Inferior parietal cortex (tissue), 1 donor: ENCODE measurements around the gene C22orf42.
"Not testable (repeated sequence)": the region's sequence is repeated elsewhere in the genome, so short reads cannot be mapped to it uniquely, and the experiment has no call there.

Source experiments
- DNase-seq: peaks from one replicate; pipeline ENCODE4 v3.0.0-alpha.2; 2016; ENCODE audit errors: extremely low spot score

The C22orf42 gene, protein sequence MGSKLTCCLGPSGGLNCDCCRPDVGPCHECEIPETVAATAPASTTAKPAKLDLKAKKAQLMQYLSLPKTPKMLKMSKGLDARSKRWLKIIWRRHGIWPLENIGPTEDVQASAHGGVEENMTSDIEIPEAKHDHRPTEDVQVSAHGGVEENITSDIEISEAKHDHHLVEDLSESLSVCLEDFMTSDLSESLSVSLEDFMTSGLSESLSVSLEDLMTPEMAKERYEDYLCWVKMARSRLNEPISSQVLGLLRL

DNA sequence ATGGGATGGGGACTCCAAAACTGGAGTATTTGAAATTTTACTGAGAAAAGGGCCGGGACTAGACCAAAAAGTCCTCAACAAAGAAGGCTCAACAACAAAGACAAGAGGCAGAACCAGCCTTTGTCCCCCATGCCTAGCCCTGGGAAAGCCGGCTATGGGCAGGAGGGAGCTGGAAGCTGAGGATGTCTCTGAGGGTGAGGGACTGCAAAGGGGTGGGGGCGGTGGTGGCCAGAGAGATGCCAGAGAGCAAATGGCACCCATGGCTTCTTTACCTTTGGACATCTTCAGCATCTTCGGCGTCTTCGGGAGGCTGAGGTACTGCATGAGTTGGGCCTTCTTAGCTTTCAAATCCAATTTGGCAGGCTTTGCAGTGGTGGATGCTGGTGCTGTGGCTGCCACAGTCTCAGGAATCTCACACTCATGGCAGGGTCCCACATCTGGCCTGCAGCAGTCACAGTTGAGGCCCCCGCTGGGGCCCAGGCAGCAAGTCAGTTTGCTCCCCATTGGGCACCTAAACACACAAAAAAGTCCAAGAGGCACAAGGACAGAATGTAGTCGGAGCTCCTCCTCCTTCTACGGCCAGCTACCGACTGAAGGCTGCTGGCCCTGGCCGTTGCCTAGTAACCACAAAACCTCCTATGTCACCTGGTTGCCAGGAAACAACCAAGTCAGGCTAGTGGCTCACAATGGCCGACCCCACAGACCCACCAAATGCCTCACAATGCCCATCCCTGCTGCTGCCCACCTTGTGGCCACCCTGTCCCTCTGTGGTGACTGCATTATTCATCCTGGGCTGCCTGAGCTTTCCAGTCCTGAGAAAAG is at the start of gene C22orf42:
TSS of gene C22orf42 (minus strand) at position 592 of the 822 bp plus-strand sequence. CDS start at position 504, 88 bp downstream.
- DNase-seq: no peak

DNA sequence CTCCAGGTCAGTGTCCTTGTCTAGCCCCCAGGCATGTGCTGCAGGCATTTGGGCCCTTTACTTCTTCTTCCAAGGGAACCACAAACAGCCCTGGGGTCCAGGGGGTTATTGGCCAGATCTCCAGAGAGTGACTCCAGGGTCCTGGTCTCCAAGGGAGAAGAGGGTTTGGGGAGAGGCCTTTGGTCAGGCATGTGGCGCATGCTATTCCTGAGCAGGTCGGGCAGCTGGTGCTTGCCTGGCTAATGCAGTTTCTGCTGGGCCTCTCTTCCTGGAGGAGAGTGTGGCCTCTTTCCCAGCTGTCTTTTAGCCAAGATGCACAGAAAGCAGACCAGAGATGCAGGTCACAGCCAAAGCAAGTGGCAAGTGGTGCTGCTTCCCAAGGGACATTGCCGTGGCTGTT is 49.6 kb upstream of the C22orf42 start:
- no peak for DNase-seq

DNA sequence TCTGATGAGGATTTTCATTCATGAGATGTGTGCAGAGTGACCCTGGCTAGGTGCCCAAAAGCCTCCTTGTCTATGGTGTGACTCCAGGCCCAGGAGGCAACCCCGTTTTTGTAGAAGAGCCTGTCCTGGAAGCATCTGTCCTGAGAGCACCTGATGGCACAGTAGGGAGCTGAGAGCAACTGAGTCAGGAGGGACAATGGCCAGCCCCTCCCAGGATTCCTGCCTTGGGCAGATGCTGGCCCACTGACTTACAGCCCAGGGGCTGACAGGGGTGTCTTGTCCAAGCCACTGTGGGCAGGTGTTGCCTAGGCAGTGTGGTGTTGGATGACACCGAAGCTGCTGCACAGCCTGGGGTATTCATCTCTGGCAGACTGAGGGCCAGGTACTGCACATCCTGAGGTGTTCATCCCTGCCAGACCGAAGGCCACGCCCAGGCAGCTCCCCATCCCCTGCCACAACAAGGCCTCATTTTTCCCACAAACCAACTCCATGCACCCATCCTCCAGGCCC is 48.9 kb upstream of the C22orf42 start:
- no peak for DNase-seq

DNA sequence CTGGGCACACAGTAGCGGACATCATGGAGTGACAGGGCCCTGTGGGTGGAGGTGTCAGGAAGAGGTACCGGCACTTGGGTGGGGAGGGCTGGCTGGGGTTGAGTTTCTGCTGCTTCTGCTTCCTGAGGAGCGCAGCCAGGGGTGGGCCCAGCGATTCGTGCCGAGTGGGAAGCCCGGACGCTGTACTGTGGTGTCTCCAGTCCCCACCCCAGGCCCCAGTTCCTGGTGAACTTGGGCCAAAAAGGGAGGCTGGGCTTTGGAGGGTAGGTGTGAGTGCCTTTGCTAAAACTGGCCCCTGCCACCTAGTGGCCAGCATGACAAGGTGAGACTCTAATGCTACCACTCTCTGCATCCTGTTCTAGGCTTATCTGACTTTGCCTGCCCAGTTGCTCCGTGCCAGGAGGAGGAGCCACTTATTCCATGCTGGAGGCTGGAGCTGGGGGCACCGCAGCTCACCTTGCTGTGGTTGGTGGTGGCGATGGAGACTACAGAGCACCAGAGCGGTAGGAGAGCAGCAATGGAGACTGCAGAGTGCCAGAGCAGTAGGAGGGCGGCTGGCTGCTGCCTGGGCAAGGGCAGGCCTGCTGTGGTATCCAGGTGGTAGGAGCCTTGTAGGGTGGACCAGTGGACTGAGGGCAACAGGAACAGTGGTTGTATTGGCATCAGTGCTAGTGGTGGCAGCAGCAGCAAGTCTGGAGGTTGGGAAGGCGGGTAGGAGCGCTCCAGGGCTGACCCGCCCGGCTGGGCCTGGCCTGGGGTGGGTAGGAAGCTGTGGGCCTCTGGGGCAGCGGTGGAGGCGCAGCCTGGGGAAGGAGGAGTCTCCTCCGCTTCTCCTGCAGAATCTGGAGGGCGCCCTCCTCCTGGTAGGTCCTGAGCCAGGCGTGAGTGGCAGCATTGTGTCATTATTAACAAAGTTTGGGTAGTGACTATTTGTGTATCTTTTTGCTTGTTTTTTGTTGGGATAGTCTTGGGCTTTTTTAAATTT is 48.0 kb upstream of the C22orf42 start:
- DNase-seq: no peak

DNA sequence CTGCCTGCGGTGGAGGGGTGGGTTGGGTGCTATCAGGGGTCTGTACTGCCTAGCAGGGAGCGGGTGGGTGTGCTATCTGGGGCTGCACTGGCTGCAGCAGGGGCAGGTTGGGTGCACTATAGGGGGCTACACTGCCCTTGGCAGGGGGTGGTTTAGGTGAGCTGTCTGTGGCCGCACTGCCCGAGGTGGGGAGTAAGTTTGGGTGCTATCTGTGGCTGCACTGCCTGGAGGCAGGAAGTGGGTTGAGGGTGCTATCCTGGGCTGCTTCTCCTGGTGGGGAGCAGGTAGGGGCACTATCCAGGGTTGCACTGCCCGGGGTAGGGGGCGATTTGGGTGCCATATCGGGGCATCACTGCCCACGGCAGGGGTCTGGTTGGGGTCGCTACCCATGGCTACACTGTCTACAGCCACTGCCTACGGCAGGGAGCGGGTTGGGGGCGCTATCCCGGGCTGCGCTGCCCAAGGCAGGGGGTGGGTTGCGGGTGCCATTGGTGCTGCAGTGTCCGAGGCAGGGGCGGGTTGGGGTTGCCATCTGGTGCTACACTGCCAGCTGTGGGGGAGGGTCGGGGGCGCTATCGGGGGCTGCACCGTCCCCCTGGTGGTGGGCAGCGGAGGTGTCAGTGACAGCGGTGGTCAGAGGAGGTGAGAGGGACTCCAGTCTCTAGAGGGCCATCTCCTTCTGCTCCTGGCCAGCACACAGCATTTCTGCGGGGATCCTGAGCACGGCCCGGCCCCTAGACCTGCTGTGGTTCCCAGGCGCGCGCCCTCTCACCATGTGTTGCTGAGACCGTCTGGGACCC is 47.1 kb upstream of the C22orf42 start:
- DNase-seq: no peak

DNA sequence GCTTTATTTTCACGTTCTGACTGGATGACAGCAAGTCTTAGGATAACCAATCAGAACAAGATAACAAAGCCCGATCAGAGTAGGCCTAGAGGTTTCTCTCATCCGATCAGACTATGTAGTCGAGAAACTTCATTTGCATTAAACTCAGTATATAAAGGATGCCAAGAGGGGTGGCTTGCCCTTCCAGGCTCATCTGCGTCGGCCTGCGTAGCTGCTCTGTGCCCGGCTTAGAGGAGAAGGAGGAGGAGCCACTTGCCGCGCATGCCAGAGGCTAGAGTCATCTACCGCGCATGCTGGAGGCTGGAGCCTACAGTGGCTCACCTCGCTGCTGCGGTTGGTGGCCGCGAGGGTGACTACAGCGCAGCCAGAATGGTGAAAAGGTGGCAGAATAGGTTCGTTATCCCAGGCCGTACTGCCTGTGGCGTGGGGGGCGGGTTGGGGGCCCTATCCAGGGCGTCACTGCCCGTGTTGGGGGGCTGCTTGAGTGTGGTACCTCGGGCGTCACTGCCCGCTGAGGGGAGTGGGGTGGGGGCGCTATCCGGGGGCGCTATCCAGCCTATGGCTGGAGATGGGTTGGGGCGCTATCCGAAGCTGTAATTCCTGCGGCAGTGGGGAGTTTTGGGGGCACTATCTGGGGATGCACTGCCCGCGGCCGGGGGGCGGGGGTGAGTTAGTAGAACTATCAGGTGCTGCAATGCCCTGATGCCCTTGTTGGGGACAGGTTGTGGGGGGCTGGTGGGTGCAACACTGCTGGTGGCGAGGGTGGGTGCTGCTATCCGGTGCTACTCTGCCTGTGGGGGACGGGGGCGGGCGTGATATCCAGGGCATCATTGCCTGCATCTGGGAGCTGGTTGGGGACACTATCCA is 46.0 kb upstream of the C22orf42 start, which contains the start of gene RFPL2:
TSS of gene RFPL2 (minus strand) at position 218 of the 867 bp plus-strand sequence. CDS start 2,622 bp downstream, outside the sequence.
- peak; percentile 38 for DNase-seq

DNA sequence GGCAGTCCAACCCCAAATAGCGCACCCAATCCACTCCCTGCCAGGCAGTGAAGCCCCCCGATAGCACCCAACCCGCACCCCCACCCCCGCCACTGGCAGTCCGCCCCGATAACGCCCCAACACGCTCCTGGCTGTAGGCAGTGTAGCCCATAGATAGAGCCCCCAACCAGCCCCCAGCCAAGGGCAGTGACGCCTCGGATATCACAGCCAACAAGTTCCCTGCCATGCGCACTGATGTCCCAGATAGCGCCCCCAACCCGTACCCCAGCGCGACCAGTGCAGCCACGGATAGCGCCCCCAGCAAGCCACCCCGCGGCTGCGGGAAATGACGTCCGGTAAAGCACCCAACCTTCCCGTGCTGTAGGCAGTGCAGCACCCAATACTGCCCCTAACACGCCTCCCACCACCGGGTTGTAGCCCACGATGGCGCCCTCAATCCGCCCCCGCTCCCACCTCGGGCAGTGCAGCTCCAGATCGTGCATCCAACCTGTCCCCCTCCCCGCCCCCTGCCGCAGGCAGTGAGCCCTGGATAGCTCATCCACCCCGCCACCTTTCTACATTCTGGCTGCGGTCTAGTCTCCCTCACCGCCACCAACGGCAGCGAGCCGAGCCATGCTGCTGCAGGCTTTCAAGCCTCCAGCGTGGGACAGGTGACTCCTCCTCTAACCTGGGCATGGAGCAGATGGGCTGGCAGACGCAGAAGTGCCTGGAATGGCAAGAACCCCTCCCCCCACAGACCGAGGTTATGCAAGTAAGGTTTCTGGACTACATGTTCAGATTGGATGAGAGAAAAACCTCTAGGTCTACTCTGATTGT is 45.1 kb upstream of the C22orf42 start:
- no peak for DNase-seq

DNA sequence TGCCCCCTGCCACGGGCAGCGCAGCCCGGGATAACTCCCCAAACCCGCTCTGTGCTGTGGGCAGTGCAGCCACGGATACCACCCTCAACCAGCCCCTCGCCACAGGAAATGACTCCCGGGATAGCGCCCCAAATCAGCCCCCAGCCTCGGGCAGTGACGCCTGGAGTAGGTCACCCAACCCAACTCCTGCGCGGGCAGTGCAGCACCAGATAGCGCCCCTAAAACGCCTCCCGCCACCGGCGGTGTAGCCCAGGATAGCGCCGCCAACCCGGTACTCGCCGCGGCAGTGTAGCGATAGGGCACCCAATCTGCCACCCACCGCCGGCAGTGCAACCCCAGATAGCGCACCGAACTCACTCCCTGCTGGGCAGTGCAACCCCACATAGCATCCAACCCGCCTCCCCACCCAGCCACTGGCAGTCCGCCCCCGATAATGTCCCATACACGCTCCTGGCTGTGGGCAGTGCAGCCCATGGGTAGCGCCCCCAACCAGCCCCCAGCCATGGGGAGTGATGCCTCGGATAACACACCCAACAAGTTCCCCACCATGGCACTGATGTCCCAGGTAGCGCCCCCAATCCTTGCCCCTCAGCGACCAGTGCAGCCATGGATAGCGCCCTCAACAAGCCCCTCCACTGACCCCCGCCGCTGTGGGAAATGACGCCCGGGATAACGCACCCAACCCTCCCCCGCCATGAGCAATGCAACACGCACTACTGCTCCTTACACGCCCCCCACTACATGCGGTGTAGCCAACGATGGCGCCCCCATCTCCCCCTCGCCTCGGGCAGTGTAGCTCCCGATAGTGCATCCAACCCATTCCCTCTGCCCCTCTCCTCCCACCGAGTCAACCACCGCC is 44.3 kb upstream of the C22orf42 start:
- no peak for DNase-seq

DNA sequence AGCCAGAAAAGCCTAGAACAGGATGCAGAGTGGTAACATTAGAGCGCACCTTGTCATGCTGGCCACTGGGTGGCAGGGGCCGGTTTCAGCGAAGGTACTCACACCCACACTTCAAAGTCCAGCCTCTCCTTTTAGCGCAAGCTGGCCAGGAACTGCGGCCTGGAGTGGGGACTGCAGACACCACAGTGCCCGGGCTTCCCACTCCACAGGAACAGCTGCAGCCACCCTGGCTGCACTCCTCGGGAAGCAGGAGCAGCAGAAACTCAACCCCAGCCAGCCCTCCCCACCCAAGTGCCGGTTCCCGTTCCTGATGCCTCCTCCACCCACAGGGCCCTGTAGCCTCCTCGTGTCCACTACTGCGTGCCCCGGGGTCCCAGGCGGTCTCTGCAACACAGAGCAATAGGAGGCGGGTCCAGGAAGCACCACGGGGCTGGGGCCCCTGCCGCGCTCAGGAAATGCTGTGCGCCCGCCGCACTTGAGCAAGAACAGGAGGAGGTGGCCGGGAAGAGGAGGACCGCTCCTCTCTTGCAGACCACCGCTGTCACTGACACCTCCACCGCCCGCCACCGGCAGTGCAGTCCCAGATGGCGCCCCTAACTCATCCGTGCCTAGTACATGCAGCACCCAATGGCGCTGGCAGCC is 43.6 kb upstream of the C22orf42 start:
- DNase-seq: peak; percentile 29

DNA sequence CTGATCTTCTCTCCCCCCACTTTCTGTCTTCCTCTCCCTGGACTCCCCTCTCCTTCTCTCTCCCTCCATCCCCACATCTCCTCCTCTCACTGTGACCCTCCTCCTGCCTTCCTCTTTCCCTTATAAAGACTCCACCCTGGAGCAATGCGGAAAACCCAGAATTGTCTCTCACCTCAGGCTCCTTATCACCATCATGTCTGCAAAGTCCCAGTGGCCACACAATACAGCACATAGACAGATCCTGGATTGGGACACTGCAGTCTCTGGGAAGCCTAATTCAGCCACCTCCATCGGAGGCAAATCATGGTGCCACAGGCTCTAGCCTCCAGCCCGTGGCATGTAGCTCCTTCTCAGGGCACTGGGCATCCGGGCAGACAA is 43.0 kb upstream of the C22orf42 start:
- no peak for DNase-seq

DNA sequence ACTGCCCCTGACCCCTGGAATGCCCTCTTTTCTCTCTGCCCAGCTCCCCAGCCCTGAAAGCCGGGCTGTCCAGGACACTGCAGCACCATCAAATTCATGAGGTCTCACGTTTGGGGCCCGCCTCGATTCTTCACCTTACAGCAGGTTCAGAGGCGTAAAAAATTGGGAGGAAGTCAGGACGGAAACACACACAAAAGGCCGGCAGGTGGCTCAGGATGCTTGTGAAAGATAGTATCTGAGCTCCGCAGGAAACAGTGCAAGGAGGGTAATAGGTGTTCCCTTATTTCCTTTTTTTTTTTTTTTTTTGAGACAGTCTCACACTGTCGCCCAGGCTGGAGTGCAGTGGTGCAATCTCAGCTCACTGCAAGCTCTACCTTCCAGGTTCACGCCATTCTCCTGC is 41.6 kb upstream of the C22orf42 start:
- no peak for DNase-seq

DNA sequence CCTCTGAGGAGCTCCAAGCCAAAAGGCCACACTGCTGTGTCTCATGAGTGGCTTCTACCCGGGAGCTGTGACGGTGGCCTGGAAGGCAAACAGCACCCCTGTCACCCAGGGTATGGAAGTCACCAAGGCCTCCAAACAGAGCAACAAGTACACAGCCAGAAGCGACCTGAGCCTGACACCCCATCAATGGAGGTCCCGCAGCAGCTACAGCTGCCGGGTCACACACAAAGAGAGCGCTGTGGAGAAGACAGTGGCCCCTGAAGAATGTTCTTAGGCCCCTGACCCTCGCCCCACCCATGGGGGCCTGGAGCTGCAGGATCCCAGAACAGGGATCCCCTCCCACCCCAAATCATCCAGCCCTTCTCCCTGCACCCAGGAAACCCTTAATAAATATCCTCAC is 40.9 kb upstream of the C22orf42 start:
- DNase-seq: no peak

DNA sequence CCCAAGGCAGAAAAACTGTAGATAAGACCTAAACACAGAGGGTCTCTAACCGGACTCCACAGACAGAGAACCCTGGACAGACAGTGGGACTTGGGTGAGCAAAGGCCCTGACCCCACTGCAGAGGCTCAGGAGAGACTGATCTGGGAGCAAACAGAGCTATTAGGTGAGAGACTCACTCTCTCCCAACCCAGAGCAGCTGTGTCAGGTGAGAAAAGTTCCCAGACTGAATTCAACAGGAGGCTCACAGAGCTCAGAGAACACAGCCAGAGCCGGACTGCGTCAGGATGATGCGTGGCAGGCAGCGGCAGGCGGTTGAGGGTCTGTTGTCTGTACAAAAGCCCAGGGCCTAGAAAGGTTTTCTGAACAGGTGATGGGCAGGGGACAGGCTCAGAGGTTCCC is 40.2 kb upstream of the C22orf42 start:
- DNase-seq: no peak

DNA sequence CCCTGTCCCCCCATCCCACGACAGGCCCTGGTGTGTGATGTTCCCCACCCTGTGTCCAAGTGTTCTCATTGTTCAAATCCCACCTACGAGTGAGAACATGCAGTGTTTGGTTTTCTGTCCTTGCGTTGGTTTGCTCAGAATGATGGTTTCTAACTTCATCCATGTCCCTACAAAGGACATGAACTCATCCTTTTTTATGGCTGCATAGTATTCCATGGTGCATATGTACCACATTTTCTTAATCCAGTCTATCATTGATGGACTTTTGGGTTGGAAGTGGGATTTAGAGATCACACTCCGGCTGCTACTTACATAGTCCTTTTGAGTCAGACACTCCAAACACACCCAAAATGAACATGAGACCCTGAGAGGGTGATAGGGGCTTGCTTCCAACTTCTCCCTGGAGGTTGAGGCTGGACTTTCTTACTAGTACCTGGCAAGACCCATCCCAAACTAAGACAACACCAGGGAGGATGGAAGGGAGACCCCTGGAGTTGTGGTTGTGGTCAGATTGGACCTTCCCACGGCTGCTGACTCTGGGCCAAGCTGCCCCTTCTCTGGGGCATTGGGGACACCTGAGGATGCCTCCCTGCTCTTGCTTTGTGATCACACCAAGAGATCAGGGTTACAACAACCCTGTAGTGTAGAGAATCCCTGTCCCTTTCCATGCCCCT is 38.6 kb upstream of the C22orf42 start:
- DNase-seq: not testable (repeated sequence)

DNA sequence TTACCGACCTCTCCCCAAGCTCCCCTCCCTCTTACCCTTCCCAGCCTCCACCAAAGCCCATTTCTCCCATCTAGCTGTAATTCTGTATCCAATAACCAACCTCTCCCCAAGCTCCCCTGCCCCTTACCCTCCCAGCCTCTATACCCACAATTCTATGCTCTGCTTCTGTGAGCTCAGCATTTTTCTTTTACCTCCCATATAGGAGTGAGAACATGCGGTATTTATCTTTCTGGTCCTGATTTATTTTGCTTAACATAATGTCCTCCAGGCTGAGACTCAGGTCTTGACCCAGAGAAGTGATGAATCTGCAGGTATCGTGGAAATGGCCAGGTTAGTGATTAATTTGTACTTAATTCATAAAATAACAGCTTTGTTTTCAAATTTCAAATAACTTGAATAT is 36.8 kb upstream of the C22orf42 start:
- not testable (repeated sequence) for DNase-seq

DNA sequence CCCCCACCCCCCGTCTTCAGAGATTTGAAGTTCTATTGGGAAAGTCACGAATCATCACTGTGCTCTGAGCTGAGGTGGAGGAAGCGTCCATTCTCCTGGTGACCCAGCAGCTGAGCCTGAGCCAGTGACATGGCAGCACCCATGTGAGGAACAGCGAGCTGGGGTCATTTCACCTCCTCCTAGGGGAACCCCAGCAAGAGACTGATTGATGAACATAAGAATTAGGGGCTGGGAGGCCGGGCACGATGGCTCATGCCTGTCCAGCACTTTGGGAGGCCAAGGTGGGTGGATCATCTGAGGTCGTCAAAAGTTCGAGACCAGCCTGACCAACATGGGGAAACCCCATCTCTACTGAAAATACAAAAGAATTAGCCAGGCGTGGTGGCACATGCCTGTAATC is 34.2 kb upstream of the C22orf42 start:
- DNase-seq: not testable (repeated sequence)

DNA sequence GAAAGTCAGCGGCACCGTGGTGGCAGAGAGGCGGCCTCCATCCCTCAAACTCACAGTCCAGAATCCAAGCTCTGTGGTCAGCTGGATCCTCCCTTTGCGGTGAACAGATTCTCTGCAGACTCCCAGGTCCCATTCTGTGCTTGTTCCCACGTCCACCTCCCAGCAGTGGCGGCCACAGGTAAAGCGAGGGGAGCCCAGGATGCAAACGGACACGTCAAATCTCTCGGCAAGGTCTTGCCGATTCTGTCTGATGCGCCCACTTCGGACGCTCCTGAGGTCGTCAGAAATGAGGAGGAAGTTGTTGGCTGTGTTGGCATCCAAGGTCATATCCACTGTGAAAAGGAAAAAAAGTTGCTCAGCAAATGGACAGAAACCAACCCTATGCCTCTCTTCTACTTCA is 31.9 kb upstream of the C22orf42 start:
- not testable (repeated sequence) for DNase-seq
